NCI-H774 (cell line): Measurements from ENCODE around the gene MYBPC2.
A peak's percentile ranks its signal among the peaks of the same experiment; 100 is the strongest.
"Not testable (repeated sequence)": the region's sequence is repeated elsewhere in the genome, so short reads cannot be mapped to it uniquely, and the experiment has no call there.

Source experiments
- DNase-seq: peaks from one replicate; lab custom pipeline; 2025; lab: John Stamatoyannopoulos, UW

MYBPC2 gene

GRCh38 chr19:50428772-50429463 lies 3.8 kb upstream of the MYBPC2 start:
- DNase-seq = no peak

- no peak for DNase-seq
These were observed 1.8 kb upstream of the MYBPC2 start for GRCh38 chr19:50430888-50431342.

DNA sequence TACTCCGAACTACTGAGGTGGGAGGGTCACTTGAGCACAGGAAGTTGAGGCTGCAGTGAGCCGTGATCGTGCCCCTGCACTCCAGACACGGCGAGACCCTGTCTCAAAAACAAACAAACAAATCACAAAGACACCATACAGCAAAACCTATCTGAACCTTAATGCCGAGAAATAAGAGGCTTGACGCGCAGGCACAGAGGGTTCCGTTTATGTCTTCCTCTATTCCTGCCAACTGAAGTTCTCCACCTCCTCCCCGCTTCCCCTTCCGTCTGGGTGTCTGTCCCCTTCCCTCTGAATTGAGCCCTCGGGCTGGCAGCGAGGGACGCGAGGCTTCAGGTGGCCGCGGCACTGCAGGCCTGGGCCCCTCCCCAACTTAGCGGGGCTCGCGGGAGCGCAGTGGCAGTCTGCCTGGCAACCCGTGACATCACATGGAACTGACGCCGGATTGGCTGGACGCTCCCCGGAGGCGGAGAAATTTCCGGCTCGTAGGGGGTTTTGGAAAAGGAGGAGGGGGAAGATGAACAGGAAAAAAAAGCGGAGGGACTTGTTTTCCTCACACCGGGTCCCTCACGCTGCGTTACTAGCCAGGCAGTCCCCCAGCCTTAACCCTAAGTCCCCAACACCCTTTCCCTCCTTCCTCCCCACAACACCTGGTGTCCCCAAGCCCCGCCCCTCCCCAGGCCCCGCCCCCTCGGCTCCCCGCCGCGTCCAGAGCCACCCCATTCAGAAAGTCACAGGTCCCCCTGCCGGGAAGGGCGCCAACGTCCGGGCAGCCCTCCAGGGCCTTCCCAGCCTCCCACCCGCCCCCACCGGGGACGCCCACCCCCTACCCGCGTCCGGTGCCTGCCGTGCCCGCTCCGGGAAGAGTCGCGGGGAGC lies 1.1 kb upstream of the MYBPC2 start:
- peak; percentile 66 for DNase-seq

- no peak for DNase-seq
These were observed 799 bp downstream of the MYBPC2 start for GRCh38 chr19:50433201-50434180.

- DNase-seq = no peak
These were observed 1.8 kb downstream of the MYBPC2 start for GRCh38 chr19:50434525-50434924.

- DNase-seq = no peak
These were observed 2.5 kb downstream of the MYBPC2 start for GRCh38 chr19:50435221-50435620.

DNA sequence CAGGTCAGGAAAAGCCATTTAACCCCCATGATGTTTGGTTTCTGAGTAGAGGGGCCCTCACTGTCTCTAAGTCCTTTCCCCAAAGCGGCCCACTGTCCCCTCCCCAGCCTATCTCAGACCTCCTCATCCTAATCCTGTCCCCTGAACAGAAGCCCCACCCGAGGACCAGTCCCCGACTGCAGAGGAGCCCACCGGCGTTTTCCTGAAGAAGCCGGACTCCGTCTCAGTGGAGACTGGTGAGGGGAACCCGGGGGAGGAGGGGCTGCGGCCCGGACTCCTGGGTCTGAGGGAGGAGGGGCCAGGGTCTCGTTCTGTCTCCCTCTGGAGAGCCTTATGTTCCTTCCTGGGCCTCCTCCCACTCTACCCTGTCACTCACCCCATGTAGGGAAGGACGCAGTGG lies 2.9 kb downstream of the MYBPC2 start:
- no peak for DNase-seq

DNA sequence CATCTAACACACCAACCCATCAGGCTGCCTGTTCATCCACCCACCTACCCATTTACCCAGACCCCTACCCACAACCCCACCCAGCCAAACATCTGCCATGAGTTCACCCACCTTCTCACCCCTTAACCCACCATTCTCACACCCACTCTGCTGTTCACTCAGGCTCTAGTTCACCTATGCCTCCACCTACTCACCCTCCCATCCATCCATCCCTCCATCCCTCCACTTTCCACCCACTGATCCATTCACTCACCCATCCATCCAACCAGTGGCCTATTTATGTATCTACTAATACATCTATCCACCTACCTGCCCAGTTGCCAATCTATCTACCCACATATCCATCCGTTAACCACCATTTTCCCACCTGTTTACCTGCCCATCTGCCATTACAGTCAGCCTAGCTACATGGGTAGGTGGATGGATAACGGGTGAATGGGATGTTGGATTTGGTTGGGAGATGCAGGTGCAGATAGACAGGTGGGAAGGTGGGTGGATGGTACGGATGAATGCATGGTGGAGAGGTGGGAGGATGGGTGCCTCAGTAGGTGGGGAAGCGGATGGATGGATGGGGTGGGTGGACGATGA lies 5.3 kb downstream of the MYBPC2 start:
- no peak for DNase-seq

- not testable (repeated sequence) for DNase-seq
These were observed 6.4 kb downstream of the MYBPC2 start for GRCh38 chr19:50439130-50439529.

GRCh38 chr19:50444059-50444458 lies 11.4 kb downstream of the MYBPC2 start:
- DNase-seq = no peak

GRCh38 chr19:50447053-50447452 lies 14.4 kb downstream of the MYBPC2 start:
- no peak for DNase-seq

- no peak for DNase-seq
These were observed 15.1 kb downstream of the MYBPC2 start for GRCh38 chr19:50447750-50448149.

DNA sequence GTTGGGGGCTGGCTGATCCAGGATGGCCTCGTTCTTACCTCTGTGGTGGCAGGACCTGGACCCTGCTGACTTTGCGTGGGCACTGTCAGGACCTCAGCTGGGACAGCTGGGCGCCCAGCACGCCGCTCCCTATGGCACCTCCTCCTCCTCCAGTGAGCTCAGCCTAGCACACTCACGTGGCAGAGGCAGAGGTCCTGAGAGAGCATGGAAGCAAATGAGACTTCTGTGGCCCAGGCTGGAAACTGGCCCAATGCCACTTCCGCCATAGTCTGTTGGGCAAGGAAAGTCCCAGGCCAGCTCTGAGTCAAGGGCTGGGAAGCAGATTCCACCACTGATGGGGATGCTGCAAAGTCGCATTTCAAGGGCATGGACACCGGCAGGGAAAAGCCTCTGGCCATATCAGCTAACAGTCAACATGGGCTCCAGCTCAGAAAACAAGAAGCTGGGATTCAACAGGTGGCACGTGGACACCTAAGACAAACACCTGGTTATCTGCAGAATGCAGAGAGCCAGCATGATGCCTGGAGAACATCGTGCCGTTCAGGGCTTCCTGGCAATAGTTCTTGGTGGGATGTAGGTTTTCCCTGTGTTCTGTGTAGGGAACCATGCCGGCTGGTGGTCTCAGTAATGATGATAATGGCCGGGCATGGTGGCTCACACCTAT lies 16.7 kb downstream of the MYBPC2 start:
- DNase-seq = no peak

- DNase-seq = no peak
These were observed 17.9 kb downstream of the MYBPC2 start for GRCh38 chr19:50450369-50451222.

DNA sequence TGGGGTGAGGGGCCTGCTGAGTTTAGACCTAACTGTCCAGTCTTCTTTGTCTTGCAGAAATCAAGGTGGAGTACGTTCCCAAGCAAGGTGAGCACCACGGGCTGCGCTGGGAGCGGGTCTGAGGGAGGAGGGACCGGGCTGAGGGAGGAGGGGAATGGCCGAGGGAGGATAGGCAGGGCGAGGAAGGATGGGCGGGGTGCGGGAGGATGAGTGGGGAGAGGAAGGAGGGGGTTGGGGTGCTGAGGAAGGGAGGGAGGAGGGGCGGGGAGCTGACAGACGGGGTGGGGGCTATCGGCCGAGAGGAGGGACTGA lies 18.5 kb downstream of the MYBPC2 start:
- DNase-seq = no peak

DNA sequence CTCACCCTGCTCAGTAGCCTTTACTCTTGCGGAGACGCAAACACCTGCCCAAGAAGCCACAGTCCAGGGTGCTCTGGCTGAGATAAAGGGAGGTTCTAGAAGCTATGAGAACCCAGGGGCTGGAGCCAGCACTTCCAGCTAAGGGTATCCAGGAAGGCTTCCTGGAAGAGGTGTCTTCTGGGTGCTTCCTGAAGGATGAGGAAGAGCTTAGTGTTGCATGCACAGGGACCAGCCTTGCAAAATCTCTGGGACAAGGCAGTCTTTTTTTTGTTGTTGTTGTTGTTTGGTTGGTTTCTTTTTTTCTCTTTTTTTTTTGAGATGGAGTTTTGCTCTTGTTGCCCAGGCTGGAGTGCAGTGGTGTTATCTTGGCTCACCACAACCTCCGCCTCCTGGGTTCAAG lies 20.6 kb downstream of the MYBPC2 start:
- no peak for DNase-seq

- no peak for DNase-seq
These were observed 23.3 kb downstream of the MYBPC2 start for GRCh38 chr19:50455992-50456391.

GRCh38 chr19:50457300-50457699 lies 24.6 kb downstream of the MYBPC2 start:
- DNase-seq = no peak

DNA sequence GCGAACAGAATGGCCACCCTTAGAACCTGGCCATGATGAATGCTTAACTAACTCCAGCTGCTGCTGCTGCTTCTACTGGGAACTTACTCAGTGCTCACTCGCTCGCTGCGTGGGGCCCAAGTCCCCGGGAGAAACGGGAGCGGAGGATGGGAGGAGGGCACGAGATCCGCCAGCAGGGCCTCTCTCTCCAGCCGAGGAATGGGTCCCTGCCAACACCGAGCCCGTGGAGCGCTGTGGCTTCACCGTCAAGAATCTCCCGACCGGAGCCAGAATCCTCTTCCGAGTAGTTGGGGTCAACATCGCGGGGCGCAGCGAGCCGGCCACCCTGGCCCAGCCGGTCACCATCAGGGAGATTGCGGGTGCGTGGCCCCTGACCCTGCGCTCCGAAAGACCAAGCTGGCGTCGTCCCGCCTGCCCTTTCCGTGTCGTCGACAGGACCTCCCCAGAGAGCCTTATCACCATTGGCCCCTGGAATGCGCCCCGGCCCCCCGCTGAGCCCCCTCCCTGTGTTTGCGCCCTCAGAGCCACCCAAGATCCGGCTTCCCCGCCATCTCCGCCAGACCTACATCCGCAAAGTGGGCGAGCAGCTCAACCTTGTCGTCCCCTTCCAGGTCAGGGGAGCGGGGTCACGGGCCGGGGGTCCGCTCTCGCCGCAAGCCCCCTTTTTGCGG lies 25.8 kb downstream of the MYBPC2 start:
- DNase-seq = no peak

DNA sequence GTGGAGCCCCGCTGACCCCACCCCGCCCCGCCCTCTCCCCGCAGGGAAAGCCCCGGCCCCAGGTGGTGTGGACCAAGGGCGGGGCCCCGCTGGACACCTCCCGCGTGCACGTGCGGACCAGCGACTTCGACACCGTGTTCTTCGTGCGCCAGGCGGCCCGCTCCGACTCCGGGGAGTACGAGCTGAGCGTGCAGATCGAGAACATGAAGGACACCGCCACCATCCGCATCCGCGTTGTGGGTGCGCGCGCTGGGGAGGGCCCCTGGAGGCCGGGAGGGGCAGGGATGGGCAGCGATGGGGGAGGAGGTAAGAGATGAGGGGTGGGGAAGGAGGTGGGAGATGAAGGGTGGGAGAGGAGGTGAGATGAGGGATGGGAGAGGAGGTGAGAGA lies 26.4 kb downstream of the MYBPC2 start:
- DNase-seq = no peak
